ENCODE measurements around the gene OSBPL1A. TPM values are rescaled to one million over a fixed set of nuclear protein-coding genes. Genes with fewer than 3 reads are reported as not detected.

Gene OSBPL1A
- total and polyA plus RNA-seq, 10 of the 15 experiments (the other 5 are each of a cell fraction or from before 2014, with no cell fraction given): 0.02 to 0.83 (median 0.11) TPM; not detected in 6

GRCh38 chr18:24114924-24115549 lies 282.6 kb downstream of the OSBPL1A start:
- no peak overlapping the region for H3K27ac ChIP-seq (ENCODE audit: control insufficient read depth, insufficient read depth)
- BruUV-seq (replicated peaks): no TSS peak
- no peak overlapping the region for H3K4me2 ChIP-seq (ENCODE audit: control insufficient read depth, insufficient read depth)
- in situ Hi-C loops (cut with MboI): loop anchor here (5.0 kb wide), 2 partner anchors 148 to 283 kb away; no protein-coding TSS in a partner anchor
- ChIA-PET POLR2A (no interaction called here), RAD21 (ENCODE audit: unreplicated experiment) (interaction anchor here (0.9 to 1.9 kb wide), 5 partner anchors 99 to 290 kb away, joined by 3 to 4 read pairs (median 3); no protein-coding TSS in a partner anchor), CTCF (interaction anchor here (0.5 to 2.1 kb wide), 13 partner anchors 19 to 791 kb away, joined by 3 to 8 read pairs (median 3); no protein-coding TSS in a partner anchor), SMC1A (ENCODE audit: uncharacterized antibody, unreplicated experiment) (interaction anchor here (0.8 to 1.6 kb wide), 8 partner anchors 16 to 303 kb away, joined by 3 to 4 read pairs (median 4); no protein-coding TSS in a partner anchor)
- ATAC-seq (no peak), FAIRE-seq (no peak), DNase-seq (ENCODE audit: low read depth, low spot score) (no peak)
- no peak overlapping the region for H3K9ac ChIP-seq (ENCODE audit: control insufficient read depth, insufficient read depth, low read length)
- H2AFZ ChIP-seq (ENCODE audit: control insufficient read depth, low read depth, low read length): no peak overlapping the region
- H3K4me3 ChIP-seq: no peak overlapping the region
- H3K79me2 ChIP-seq (ENCODE audit: control insufficient read depth, insufficient read depth, low read length): no peaks in the 10 kb centered on the region
- no peaks in the 10 kb centered on the region for H3K4me1 ChIP-seq (ENCODE audit: control insufficient read depth, insufficient read depth, low read length)
- H3K27me3 ChIP-seq (replicated peaks in 1 of 2; ENCODE audit: control insufficient read depth in 2 of 2, insufficient read depth in 2 of 2, low read length in 1 of 2): no peaks in the 10 kb centered on the region
- intact Hi-C loops (cut with micrococcal nuclease; ENCODE audit: unreplicated experiment): loop anchor here (5.0 kb wide), 1 partner anchor 288 kb away; no protein-coding TSS in a partner anchor
- peaks cover 3 to 10% of the 10 kb centered on the region in 2 experiments; a peak in 3 of 4 replicates for H3K36me3 ChIP-seq (ENCODE audit: control insufficient read depth in 2 of 2, insufficient read depth in 2 of 2, low read length in 1 of 2)
- no peaks in the 10 kb centered on the region for H4K20me1 ChIP-seq (ENCODE audit: control insufficient read depth, insufficient read depth)
- no peaks in the 10 kb centered on the region for H3K9me3 ChIP-seq (replicated peaks; ENCODE audit: control insufficient read depth, insufficient read depth, low read length)
- WGBS (ENCODE audit: insufficient coverage, insufficient replicate concordance, low lambda C conversion rate, missing lambda C conversion rate): 40% methylated on average over 4 of the region's 4 CpGs
- TF ChIP-seq RCOR1 (conservative IDR thresholded peaks at IDR 0.05; ENCODE audit: low read depth, low read length) (no peak), ATF2 (IDR thresholded peaks at IDR 0.05; ENCODE audit: low read length) (no peak), EP300 (IDR thresholded peaks at IDR 0.05; ENCODE audit: borderline replicate concordance in 1 of 2, control insufficient read depth in 1 of 2, low read depth in 2 of 2, low read length in 2 of 2) (no peak), HCFC1 (IDR thresholded peaks at IDR 0.05; ENCODE audit: low read length) (no peak), ATF7 (IDR thresholded peaks at IDR 0.05; ENCODE audit: low read depth) (no peak), SREBF1 (IDR thresholded peaks at IDR 0.05; ENCODE audit: low read length) (no peak), RFX5 (IDR thresholded peaks at IDR 0.05; ENCODE audit: low read depth, low read length) (no peak), STAT1 (conservative IDR thresholded peaks at IDR 0.05) (no peak), CEBPZ (IDR thresholded peaks at IDR 0.05; ENCODE audit: low read depth, low read length) (no peak), BCL11A (IDR thresholded peaks at IDR 0.05; ENCODE audit: low read depth, low read length) (no peak), SRF (IDR thresholded peaks at IDR 0.05; ENCODE audit: low read depth in 2 of 2, low read length in 2 of 2) (no peak), BRCA1 (IDR thresholded peaks at IDR 0.05; ENCODE audit: low read depth, low read length) (no peak), GATAD2B (conservative IDR thresholded peaks at IDR 0.05; ENCODE audit: low read depth) (no peak), NFXL1 (IDR thresholded peaks at IDR 0.05; ENCODE audit: borderline replicate concordance) (no peak), ZNF217 (IDR thresholded peaks at IDR 0.05) (no peak), RBBP5 (conservative IDR thresholded peaks at IDR 0.05) (no peak), PRDM15 (CRISPR knock-in tag; IDR thresholded peaks at IDR 0.05) (no peak)
